GM23248 (cell line): ENCODE data around the gene CC2D1B. TPM values are rescaled to one million over a fixed set of nuclear protein-coding genes. Genes with fewer than 3 reads are reported as not detected.
A peak's percentile ranks its signal among the peaks of the same experiment; 100 is the strongest.

Source experiments
- DNase-seq: peaks from one replicate; pipeline ENCODE4 v3.0.0-alpha.2; 2015
- H2AFZ ChIP-seq: fragments of 200-600 bp; sonication (generic); 2 replicates; pipeline ENCODE4 v1.6.1; 2016; ENCODE audit warnings: antibody characterized with exemption
- H3F3A ChIP-seq: fragments of 200-600 bp; sonication (generic); 2 replicates; pipeline ENCODE4 v1.6.1; 2016; ENCODE audit warnings: mild to moderate bottlenecking, antibody characterized with exemption, mixed run types; ENCODE audit not compliant: insufficient read depth
- H3K27ac ChIP-seq: fragments of 200-600 bp; sonication (generic); 2 replicates; pipeline ENCODE4 v1.5.1; 2016; ENCODE audit warnings: mild to moderate bottlenecking
- H3K27me3 ChIP-seq: fragments of 200-600 bp; sonication (generic); replicated peaks from 2 replicates; pipeline ENCODE4 v1.6.1; 2016; ENCODE audit warnings: mild to moderate bottlenecking; ENCODE audit not compliant: insufficient read depth
- H3K36me3 ChIP-seq: fragments of 200-600 bp; sonication (generic); 2 replicates; pipeline ENCODE4 v1.6.1; 2016; ENCODE audit warnings: low read depth, mild to moderate bottlenecking
- H3K4me1 ChIP-seq: fragments of 200-600 bp; sonication (generic); 2 replicates; pipeline ENCODE4 v1.6.1; 2016; ENCODE audit warnings: mild to moderate bottlenecking; ENCODE audit not compliant: insufficient read depth
- H3K4me2 ChIP-seq: fragments of 200-600 bp; sonication (generic); one replicate; pipeline ENCODE4 v1.6.1; 2016; ENCODE audit warnings: mild to moderate bottlenecking; ENCODE audit not compliant: unreplicated experiment
- H3K4me3 ChIP-seq: fragments of 200-600 bp; sonication (generic); 2 replicates; pipeline ENCODE4 v1.5.1; 2016; ENCODE audit warnings: mild to moderate bottlenecking
- H3K79me2 ChIP-seq: fragments of 200-600 bp; sonication (generic); 2 replicates; pipeline ENCODE4 v1.6.1; 2016; ENCODE audit warnings: mild to moderate bottlenecking; ENCODE audit not compliant: insufficient read depth
- H3K9ac ChIP-seq: fragments of 200-600 bp; sonication (generic); 2 replicates; pipeline ENCODE4 v1.6.1; 2016; ENCODE audit warnings: mild to moderate bottlenecking
- H3K9me2 ChIP-seq: fragments of 200-600 bp; sonication (generic); 2 replicates; pipeline ENCODE4 v1.6.1; 2016; ENCODE audit warnings: mixed run types, mild to moderate bottlenecking, moderate library complexity; ENCODE audit not compliant: insufficient read depth
- H3K9me3 ChIP-seq: fragments of 200-600 bp; sonication (generic); one replicate; pipeline ENCODE4 v1.6.1; 2017; ENCODE audit warnings: low read depth
- H4K20me1 ChIP-seq: fragments of 200-600 bp; sonication (generic); 2 replicates; pipeline ENCODE4 v1.6.0; 2016; ENCODE audit not compliant: insufficient read depth
- EZH2 ChIP-seq: fragments of 200-600 bp; sonication (generic); IDR thresholded peaks from 2 replicates; pipeline ENCODE4 v1.6.1; 2018; ENCODE audit warnings: antibody characterized with exemption, mild to moderate bottlenecking; ENCODE audit not compliant: insufficient read depth, poor library complexity, severe bottlenecking
- EZH2phosphoT487 ChIP-seq: fragments of 200-600 bp; sonication (generic); IDR thresholded peaks from 2 replicates; pipeline ENCODE4 v1.6.1; 2018; ENCODE audit warnings: antibody characterized with exemption, moderate library complexity, mild to moderate bottlenecking, low read depth; ENCODE audit not compliant: insufficient read depth
- WGBS, 2 experiments: methylation state at CpG; one replicate each; pipeline ENCODE4 v1.1.6; 2015 to 2017; ENCODE audit warnings: low lambda C conversion rate in 2 of 2, low coverage in 1 of 2; ENCODE audit errors: missing lambda C conversion rate in 2 of 2; 5-methylcytosine and 5-hydroxymethylcytosine counted together
- in situ Hi-C: fragments of 300-500 bp; cut with MboI; formaldehyde crosslinking; loops from 2 replicates; pipeline ENCODE4 v1.15.0; 2020
- polyA plus RNA-seq: library from polyadenylated mRNA; unstranded; fragments of >200 nt; fragmentation: Nextera tagmentation; extraction: Ambion mirVana; gene quantifications from 2 replicates; pipeline ENCODE4 v1.2.1, GENCODE V29; 2016
- total RNA-seq: library from RNA; depleted of rRNA; stranded (reverse); fragments of >200 nt; shearing (Covaris generic); gene quantifications from 2 replicates; pipeline ENCODE4 v1.2.3, GENCODE V29; 2014

CC2D1B gene
- total and polyA plus RNA-seq, 2 experiments from 2014 or later = 12.6 to 37.2 TPM

- H3K9ac ChIP-seq = peak overlapping the region; percentile 91
- H3K36me3 ChIP-seq = peaks cover 6% of the 10 kb centered on the region; the same call in 1 of the 2 replicates
Observed at GRCh38 chr1:52364235-52364839, 1.7 kb downstream of the CC2D1B start.

DNA sequence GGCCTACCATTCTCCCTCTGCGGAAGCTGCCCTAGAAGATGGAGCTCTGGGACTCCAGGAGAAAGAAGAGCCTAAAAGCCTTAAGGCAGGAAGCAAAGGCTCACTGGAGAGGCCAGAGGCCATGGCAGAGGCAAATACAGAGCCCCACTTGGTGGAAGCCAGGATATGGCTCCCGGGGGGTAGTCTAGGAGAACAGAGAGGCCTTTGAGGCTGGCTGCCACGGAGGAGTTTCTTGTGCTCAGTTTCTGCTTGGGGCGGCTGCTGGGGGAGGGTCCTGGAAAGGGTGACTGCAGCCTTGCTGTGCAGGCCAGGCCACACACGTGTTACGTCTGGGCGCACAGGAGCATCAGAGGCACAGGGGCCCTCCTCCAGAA, 5.4 kb downstream of the CC2D1B start:
- no peak for DNase-seq
- in situ Hi-C loops = no loop called here
- Histone ChIP-seq H3K9me3 (no peaks in the 10 kb centered on the region), H3F3A (no peaks in the 10 kb centered on the region), H4K20me1 (no peaks in the 10 kb centered on the region), H3K9ac (no peak overlapping the region), H3K27ac (no peak overlapping the region), H3K9me2 (no peaks in the 10 kb centered on the region), H3K36me3 (peaks cover 27% of the 10 kb centered on the region; the same call in 1 of the 2 replicates), H3K4me1 (peaks cover 6% of the 10 kb centered on the region), H2AFZ (no peak overlapping the region), H3K27me3 (no peaks in the 10 kb centered on the region), H3K4me2 (no peak overlapping the region), H3K4me3 (no peak overlapping the region), H3K79me2 (peaks cover 36% of the 10 kb centered on the region)
- TF ChIP-seq EZH2 = no peak
- TF ChIP-seq EZH2phosphoT487 = no peak
- WGBS, 2 experiments = 92% methylated on average over 7 of the region's 7 CpGs

More at GRCh38 chr1:52364235-52364839, 1.7 kb downstream of the CC2D1B start:
- no peak for TF ChIP-seq EZH2phosphoT487
- no peak for TF ChIP-seq EZH2
- 90 to 92% methylated on average over 5 of the region's 5 CpGs for WGBS, 2 experiments
- H3K27ac ChIP-seq = peak overlapping the region; percentile 78
- peaks cover 6% of the 10 kb centered on the region for H3K4me1 ChIP-seq
- no peaks in the 10 kb centered on the region for H3K9me2 ChIP-seq
- H3K4me2 ChIP-seq = peak overlapping the region; percentile 92
- peaks cover 36% of the 10 kb centered on the region for H3K79me2 ChIP-seq
- H2AFZ ChIP-seq = no peak overlapping the region
- no peak for DNase-seq
- no peaks in the 10 kb centered on the region for H3K27me3 ChIP-seq
- peaks cover 11% of the 10 kb centered on the region; the same call in 1 of the 2 replicates for H3F3A ChIP-seq
- no peaks in the 10 kb centered on the region for H3K9me3 ChIP-seq
- no peaks in the 10 kb centered on the region for H4K20me1 ChIP-seq
- in situ Hi-C loops = no loop called here
- H3K4me3 ChIP-seq = peak overlapping the region; percentile 84

GRCh38 chr1:52359676-52360594, 6.1 kb downstream of the CC2D1B start:
- H3K36me3 ChIP-seq = peaks cover 33% of the 10 kb centered on the region; the same call in 1 of the 2 replicates
- H3K4me2 ChIP-seq = no peak overlapping the region
- peaks cover 32% of the 10 kb centered on the region for H3K79me2 ChIP-seq
- H3K27ac ChIP-seq = no peak overlapping the region
- WGBS, 2 experiments = 90 to 93% methylated on average over 24 of the region's 24 CpGs
- peaks cover 4% of the 10 kb centered on the region for H3K4me1 ChIP-seq
- no peaks in the 10 kb centered on the region for H4K20me1 ChIP-seq
- no peak overlapping the region for H2AFZ ChIP-seq
- H3K9me3 ChIP-seq = no peaks in the 10 kb centered on the region
- DNase-seq = no peak
- H3K9ac ChIP-seq = no peak overlapping the region
- no peak overlapping the region for H3K4me3 ChIP-seq
- TF ChIP-seq EZH2phosphoT487 (no peak), EZH2 (no peak)
- in situ Hi-C loops = no loop called here
- no peaks in the 10 kb centered on the region for H3K9me2 ChIP-seq
- H3K27me3 ChIP-seq = no peaks in the 10 kb centered on the region
- no peaks in the 10 kb centered on the region for H3F3A ChIP-seq

GRCh38 chr1:52358851-52359497, 7.0 kb downstream of the CC2D1B start:
- TF ChIP-seq EZH2phosphoT487 (no peak), EZH2 (no peak)
- H3K9ac ChIP-seq = no peak overlapping the region
- in situ Hi-C loops = no loop called here

More at GRCh38 chr1:52358851-52359497, 7.0 kb downstream of the CC2D1B start:
- H3K27me3 ChIP-seq = no peaks in the 10 kb centered on the region
- no peak overlapping the region for H3K4me2 ChIP-seq
- peaks cover 33% of the 10 kb centered on the region for H3K36me3 ChIP-seq
- H3F3A ChIP-seq = no peaks in the 10 kb centered on the region
- H3K9me2 ChIP-seq = no peaks in the 10 kb centered on the region
- no peak overlapping the region for H2AFZ ChIP-seq
- WGBS, 2 experiments = 91 to 95% methylated on average over 18 of the region's 18 CpGs
- H3K27ac ChIP-seq = no peak overlapping the region
- no peak for DNase-seq
- H3K4me3 ChIP-seq = no peak overlapping the region
- no peaks in the 10 kb centered on the region for H4K20me1 ChIP-seq
- peaks cover 22% of the 10 kb centered on the region for H3K79me2 ChIP-seq
- H3K4me1 ChIP-seq = no peaks in the 10 kb centered on the region
- H3K9me3 ChIP-seq = no peaks in the 10 kb centered on the region
